ENCODE results near the gene CCNY. TPM values are rescaled to one million over a fixed set of nuclear protein-coding genes. Genes with fewer than 3 reads are reported as not detected.

Gene CCNY
- total RNA-seq, 6 experiments from 2014 or later: 22.4 to 49.2 (median 41.4) TPM

GRCh38 chr10:35390161-35390840 lies 54.0 kb downstream of the CCNY start:
- Histone ChIP-seq H3K36me3 (no peaks in the 10 kb centered on the region), H3K4me3 (no peak overlapping the region), H3K9me3 (peaks cover 0 to 11% (median 0%) of the 10 kb centered on the region in 4 donors), H3K4me1 (peaks cover 0 to 37% (median 10%) of the 10 kb centered on the region in 4 donors), H3K27me3 (no peaks in the 10 kb centered on the region), H3K27ac (no peak overlapping the region)
- ATAC-seq (no peak), DNase-seq (no peak)
- TF ChIP-seq POLR2A (IDR thresholded peaks at IDR 0.05): no peak
- TF ChIP-seq, protein P1, sequence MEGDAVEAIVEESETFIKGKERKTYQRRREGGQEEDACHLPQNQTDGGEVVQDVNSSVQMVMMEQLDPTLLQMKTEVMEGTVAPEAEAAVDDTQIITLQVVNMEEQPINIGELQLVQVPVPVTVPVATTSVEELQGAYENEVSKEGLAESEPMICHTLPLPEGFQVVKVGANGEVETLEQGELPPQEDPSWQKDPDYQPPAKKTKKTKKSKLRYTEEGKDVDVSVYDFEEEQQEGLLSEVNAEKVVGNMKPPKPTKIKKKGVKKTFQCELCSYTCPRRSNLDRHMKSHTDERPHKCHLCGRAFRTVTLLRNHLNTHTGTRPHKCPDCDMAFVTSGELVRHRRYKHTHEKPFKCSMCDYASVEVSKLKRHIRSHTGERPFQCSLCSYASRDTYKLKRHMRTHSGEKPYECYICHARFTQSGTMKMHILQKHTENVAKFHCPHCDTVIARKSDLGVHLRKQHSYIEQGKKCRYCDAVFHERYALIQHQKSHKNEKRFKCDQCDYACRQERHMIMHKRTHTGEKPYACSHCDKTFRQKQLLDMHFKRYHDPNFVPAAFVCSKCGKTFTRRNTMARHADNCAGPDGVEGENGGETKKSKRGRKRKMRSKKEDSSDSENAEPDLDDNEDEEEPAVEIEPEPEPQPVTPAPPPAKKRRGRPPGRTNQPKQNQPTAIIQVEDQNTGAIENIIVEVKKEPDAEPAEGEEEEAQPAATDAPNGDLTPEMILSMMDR (IDR thresholded peaks at IDR 0.05): no peak
- intact Hi-C loops (cut with DNase I): no loop called here
- WGBS (ENCODE audit: insufficient coverage, low coverage, low lambda C conversion rate, missing lambda C conversion rate): 63% methylated on average over 2 of the region's 2 CpGs

GRCh38 chr10:35390843-35391152 lies 54.5 kb downstream of the CCNY start:
- intact Hi-C loops (cut with DNase I): no loop called here

GRCh38 chr10:35391153-35391953 lies 55.0 kb downstream of the CCNY start:
- Histone ChIP-seq H3K4me3 (no peak overlapping the region), H3K9me3 (peaks cover 0 to 11% (median 0%) of the 10 kb centered on the region in 4 donors)
- ATAC-seq: peak in 2 of 4 donors; percentile 45 to 47

More at GRCh38 chr10:35390843-35391152, 54.5 kb downstream of the CCNY start:
- ATAC-seq: no peak
- DNase-seq: no peak
- H3K4me1 ChIP-seq: peaks cover 0 to 37% (median 10%) of the 10 kb centered on the region in 4 donors
- 100% methylated on average over 1 of the region's 2 CpGs for WGBS (ENCODE audit: insufficient coverage, low coverage, low lambda C conversion rate, missing lambda C conversion rate)
- TF ChIP-seq, protein P1 (IDR thresholded peaks at IDR 0.05): no peak
- no peak for TF ChIP-seq POLR2A (IDR thresholded peaks at IDR 0.05)
- H3K27me3 ChIP-seq: no peaks in the 10 kb centered on the region
- H3K36me3 ChIP-seq: no peaks in the 10 kb centered on the region
- no peak overlapping the region for H3K4me3 ChIP-seq
- H3K27ac ChIP-seq: no peak overlapping the region
- H3K9me3 ChIP-seq: peaks cover 0 to 11% (median 0%) of the 10 kb centered on the region in 4 donors

DNA sequence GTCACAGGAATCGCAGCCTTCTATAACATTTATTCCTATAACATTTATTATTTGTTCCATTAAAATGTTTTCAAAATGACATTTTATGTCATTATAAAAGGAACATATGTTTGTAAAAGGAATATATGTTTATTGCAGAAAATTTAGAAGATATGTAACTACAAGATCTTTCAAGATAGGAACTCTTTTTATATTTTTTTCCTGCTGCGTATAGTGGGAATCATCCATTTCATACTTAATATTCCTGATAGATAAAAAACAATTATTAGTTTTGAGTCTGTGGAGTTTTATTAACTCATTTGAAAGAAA lies 55.6 kb downstream of the CCNY start:
- no peak overlapping the region for H3K27ac ChIP-seq
- TF ChIP-seq, protein P1 (IDR thresholded peaks at IDR 0.05): no peak
- no peak for TF ChIP-seq POLR2A (IDR thresholded peaks at IDR 0.05)
- H3K4me1 ChIP-seq: peaks cover 0 to 36% (median 10%) of the 10 kb centered on the region in 4 donors
- H3K9me3 ChIP-seq: peaks cover 0 to 11% (median 0%) of the 10 kb centered on the region in 4 donors
- no peak for DNase-seq
- H3K27me3 ChIP-seq: no peaks in the 10 kb centered on the region
- 92% methylated on average over 2 of the region's 2 CpGs for WGBS (ENCODE audit: insufficient coverage, low coverage, low lambda C conversion rate, missing lambda C conversion rate)
- H3K36me3 ChIP-seq: no peaks in the 10 kb centered on the region
- H3K4me3 ChIP-seq: no peak overlapping the region
- ATAC-seq: no peak
- intact Hi-C loops (cut with DNase I): no loop called here

More at GRCh38 chr10:35391153-35391953, 55.0 kb downstream of the CCNY start:
- Histone ChIP-seq H3K27ac (no peak overlapping the region), H3K4me1 (peaks cover 0 to 37% (median 10%) of the 10 kb centered on the region in 4 donors), H3K36me3 (no peaks in the 10 kb centered on the region), H3K27me3 (no peaks in the 10 kb centered on the region)
- DNase-seq: peak in 1 of 3 donors; percentile 55
- intact Hi-C loops (cut with DNase I): no loop called here
- TF ChIP-seq POLR2A (IDR thresholded peaks at IDR 0.05): no peak
- TF ChIP-seq, protein P1 (IDR thresholded peaks at IDR 0.05): no peak
- 41% methylated on average over 7 of the region's 9 CpGs for WGBS (ENCODE audit: insufficient coverage, low coverage, low lambda C conversion rate, missing lambda C conversion rate)
